Right kidney (tissue), 1 donor: ENCODE measurements around the gene SDS.

Source experiments
- DNase-seq: peaks from one replicate; pipeline ENCODE4 v3.0.0-alpha.2; 2016

Gene SDS

DNA sequence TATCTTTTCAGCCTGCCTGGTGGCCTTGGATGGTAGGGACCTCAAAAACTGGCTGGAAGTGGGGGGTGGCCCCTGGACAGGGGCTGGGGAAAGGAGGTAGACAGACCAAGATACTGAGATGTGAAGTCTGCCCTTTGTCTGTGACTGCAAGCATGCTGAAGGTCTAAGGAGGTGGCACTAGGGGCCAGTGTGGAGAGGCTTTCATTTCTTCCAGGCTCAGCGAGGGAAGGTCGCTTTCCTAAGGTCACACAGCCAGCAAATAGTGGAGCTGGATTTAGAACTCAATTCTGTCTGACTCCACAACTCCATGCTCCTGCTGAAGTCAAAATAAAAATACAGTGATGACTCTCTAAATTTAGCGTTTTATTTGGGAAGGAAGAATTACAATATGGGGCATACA, 56.6 kb downstream of the SDS start:
- no peak for DNase-seq

DNA sequence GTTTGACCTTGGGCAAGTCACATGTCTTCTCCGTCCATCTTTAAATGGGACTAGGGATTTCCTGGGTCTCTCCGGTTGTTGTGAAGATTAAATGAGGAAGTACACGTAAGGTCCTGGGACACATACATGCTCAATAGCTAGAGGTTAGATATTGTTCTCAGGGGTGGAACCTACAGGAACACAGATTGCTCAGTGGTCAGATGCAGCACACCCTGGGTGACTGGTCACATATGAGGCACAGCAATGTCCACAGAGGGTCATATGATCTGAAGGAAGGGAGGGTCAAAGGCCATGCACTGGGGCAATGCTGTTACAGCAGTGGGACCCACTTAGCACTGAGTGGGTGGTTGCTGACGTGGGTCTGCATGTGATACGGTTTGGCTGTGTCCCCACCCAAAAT, 57.3 kb downstream of the SDS start:
- no peak for DNase-seq

DNA sequence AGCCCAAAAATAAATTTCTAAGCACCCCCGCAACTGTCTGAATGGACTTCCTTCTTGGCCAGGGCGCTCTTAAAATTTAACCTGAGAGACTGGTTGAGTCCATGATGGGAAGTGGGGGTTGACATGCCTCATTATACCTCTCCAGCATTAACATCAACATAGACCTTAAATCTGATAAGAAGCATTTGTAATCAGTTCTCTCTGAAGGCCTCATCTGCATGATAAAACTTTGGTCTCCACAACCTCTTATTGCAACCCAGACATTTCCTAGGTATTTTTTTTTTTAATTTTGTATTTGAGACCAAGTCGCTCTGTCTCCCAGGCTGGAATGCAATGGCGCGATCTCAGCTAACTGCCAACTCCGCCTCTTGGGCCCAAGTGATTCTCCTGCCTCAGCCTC, 58.4 kb downstream of the SDS start:
- DNase-seq, result no peak
